ENCODE data around the gene CYB5R4.
"Not testable (repeated sequence)": the region's sequence is repeated elsewhere in the genome, so short reads cannot be mapped to it uniquely, and the experiment has no call there.

Gene CYB5R4

DNA sequence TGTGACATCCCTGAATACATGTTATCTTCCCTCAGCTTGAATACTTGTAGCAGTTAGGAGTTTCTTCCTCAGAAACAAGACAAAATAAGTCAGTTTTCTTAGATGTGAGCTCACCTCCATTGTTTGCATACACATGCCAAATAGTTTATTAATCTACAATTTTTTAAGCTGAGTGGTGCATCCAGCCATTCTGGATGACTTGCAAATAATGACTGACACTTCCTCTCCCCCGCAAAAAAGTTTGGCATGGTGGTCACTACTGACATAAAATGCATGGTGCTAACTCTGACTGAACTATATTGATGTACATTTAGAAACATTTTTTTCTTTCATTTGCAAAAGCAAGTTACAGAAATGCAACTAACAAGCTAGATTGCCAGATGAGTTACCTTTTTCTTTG is 55.5 kb downstream of the CYB5R4 start:
- DNase-seq, result no peak

- DNase-seq, result no peak
These were observed 57.5 kb downstream of the CYB5R4 start for GRCh38 chr6:83917001-83917400.

DNA sequence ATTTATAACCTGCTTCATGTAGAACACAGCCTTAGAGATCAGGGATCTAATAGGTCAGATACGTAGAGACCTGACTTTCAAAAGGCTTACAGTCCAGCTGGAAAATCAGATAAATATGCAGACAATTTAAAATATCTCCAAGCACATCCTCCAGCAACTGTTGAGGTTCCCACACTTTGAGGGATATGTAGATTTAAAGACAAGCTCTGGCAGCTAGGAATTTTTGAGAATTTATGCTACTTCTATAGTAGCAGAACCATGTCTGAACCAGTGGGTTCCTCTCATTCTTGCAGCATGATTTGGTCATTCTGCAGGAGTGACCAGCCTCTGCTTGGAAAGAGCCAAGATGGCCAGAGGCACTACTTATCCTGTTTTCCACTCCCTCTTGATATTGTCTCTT is 60.5 kb downstream of the CYB5R4 start:
- no peak for DNase-seq

- DNase-seq, result no peak
These were observed 61.8 kb downstream of the CYB5R4 start for GRCh38 chr6:83921315-83921714.

DNA sequence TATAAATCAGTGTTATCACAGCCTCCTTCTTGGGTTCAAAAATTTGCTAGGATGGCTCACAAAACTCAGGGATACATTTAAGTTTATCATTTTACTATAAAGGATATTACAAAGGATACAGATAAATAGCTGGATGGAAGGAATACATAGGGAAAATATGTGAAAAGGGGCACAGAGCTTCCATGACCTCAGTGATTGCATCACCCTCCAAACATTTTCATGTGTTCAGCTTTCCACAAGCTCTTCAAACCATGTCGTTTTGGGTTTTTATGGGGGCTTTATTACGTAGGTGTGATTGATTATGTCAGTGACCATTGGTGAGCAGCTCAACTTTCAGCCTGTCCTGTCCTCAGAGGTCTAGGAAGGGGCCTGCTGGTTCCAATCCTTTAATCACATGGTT is 68.0 kb downstream of the CYB5R4 start:
- no peak for DNase-seq

- no peak for DNase-seq
These were observed 68.8 kb downstream of the CYB5R4 start for GRCh38 chr6:83928286-83928685.

DNA sequence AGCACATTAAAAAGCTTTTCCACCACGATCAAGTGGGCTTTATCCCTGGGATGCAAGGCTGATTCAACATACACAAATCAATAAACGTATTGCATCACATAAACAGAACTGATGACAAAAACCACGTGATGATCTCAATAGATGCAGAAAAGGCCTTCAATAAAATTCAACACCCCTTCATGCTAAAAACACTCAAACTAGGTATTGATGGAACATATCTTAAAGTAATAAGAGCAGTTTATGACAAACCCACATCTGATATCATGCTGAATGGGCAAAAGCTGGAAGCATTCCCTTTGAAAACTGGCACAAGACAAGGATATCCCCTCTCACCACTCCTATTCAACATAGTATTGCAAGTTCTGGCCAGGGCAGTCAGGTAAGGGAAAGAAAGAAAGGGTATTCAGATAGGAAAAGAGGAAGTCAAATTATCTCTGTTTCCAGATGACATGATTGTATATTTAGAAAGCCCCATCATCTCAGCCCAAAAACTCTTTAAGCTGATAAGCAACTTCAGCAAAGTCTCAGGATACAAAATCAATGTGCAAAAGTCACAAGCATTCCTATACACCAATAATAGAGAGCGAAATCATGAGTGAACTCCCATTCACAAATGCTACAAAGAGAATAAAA is 86.8 kb downstream of the CYB5R4 start:
- not testable (repeated sequence) for DNase-seq

DNA sequence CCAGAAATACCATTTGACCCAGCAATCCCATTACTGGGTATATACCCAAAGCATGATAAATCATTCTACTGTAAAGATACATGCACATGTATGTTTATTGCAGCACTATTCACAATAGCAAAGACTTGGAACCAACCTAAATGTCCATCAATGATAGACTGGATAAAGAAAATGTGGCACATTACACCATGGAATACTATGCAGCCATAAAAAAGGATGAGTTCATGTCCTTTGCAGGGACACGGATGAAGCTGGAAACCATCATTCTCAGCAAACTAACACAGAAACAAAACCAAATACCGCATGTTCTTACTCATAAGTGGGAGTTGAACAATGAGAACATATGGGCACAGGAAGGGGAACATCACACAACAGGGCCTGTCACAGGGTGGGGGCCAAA is 88.5 kb downstream of the CYB5R4 start:
- DNase-seq, result not testable (repeated sequence)

- DNase-seq, result no peak
These were observed 89.4 kb downstream of the CYB5R4 start for GRCh38 chr6:83948851-83949250.

DNA sequence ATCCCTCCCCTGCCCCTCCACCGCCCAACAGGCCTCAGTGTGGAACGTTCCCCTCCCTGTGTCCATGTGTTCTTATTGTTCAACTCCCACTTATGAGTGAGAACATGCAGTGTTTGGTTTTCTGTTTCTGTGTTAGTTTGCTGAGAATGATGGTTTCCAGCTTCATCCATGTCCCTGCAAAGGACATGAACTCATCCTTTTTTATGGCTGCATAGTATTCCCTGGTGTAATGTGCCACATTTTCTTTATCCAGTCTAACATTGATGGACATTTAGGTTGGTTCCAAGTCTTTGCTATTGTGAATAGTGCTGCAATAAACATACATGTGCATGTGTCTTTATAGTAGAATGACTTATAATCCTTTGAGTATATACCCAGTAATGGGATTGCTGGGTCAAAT is 91.9 kb downstream of the CYB5R4 start:
- not testable (repeated sequence) for DNase-seq

DNA sequence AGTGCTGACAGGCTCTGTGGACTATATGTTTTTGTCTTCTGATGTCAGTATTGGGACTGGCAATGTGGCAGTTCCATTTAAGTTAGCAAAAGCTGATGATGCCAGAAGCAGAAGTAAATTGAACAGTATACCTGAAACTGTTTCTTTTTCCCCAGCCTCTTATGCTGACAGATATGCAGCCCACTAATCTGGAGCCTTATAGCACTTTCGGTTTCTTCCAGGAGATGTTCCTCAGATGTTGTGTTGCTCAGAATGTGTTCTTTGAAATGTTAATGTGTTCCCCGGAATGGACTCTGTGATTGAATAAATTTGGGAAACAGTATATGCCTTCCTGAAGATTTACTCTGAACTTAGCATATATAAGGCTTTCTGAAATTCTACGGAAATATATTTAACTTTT is 93.3 kb downstream of the CYB5R4 start:
- DNase-seq, result no peak

DNA sequence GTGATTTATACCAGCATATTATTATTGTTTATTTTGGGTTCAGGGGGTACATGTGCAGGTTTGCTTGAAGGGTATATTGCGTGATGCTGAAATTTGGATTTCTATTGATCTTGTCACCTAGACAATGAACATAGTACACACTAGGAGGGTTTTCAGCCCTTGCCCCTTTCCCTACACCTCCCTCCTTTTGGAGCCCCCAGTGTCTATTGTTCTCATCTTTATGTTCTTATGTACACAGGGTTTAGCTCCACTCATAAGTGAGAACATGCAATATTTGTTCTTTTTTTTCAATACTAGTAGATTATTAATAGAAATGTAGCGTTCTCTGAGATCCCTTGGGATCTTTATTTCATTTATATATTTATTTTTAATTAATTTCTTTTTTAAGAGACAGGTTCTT is 94.9 kb downstream of the CYB5R4 start:
- no peak for DNase-seq

DNA sequence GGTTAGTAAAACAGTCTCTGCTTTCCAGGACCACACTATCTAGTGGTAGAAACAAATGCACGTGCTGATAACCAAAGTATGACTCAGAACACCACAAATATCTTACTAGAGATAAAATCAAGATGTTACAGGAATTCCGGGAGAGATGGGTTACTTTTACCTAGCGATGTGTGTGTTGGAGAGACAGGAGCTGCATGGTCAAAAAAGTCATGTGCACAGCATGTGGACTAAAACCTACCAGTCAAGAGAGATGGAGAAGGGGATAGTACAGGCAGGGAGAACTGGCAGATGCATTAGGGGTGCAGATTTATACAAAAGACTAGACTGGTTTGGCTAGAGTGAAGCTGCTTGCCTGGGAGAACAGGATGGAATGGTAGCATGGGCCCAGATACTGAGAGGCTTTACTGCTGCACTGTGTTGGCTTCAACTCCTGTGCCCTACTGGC is 98.8 kb downstream of the CYB5R4 start:
- DNase-seq, result no peak

- no peak for DNase-seq
These were observed 101.2 kb downstream of the CYB5R4 start for GRCh38 chr6:83960664-83961063.

GRCh38 chr6:83962582-83962981 is 103.1 kb downstream of the CYB5R4 start:
- no peak for DNase-seq

GRCh38 chr6:83966539-83966938 is 107.0 kb downstream of the CYB5R4 start:
- no peak for DNase-seq

DNA sequence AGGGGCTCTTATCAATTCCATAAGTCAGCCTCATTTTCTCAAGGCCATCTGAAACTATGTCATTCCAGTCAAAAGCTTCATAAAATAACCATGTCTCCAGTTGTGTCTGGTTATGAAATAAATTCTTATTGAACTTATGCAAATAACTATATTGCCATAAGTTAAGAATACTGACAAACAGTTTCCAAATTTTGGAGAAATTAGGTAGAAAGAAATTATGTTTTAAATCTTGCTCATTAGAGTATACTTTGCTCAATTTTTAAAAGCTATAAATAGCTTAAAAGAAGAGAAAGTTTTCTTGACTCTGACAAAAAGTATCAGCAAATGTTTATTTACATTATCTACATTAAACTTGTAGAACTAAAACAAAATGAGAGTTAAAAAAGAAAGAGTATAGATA is 111.1 kb downstream of the CYB5R4 start:
- no peak for DNase-seq

DNA sequence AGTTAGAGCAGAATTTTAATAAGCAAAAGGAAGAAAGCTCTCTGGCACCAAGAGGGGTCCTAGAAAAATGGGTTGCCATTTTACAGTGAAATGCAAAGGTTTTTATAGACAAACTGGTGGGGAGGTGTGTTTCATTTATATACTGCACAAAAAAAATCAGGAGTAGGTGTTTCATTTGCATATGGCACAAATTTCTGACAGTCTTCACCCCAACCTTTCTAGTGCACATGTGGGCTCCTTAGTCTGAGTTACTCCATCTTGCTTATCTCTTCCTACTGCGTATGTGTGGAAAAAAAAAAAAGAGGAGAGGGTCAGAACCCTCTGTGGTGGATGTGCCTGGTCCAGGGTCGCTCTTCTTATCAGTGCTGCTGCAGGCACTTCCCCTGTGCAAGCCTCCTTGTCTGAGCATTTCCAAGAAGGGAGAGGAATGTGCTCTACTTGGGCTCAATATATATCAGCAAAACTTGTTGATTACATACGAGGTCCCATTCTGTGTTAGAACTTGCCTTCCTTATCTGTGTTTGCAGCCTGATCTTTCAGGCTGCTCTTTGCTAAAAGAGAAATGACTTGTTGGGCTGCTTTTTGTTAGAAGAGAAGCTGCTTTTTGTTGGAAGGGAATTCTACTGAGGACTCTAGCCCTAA is 115.0 kb downstream of the CYB5R4 start:
- peak in 1 of 2 donors; percentile 16 for DNase-seq

DNA sequence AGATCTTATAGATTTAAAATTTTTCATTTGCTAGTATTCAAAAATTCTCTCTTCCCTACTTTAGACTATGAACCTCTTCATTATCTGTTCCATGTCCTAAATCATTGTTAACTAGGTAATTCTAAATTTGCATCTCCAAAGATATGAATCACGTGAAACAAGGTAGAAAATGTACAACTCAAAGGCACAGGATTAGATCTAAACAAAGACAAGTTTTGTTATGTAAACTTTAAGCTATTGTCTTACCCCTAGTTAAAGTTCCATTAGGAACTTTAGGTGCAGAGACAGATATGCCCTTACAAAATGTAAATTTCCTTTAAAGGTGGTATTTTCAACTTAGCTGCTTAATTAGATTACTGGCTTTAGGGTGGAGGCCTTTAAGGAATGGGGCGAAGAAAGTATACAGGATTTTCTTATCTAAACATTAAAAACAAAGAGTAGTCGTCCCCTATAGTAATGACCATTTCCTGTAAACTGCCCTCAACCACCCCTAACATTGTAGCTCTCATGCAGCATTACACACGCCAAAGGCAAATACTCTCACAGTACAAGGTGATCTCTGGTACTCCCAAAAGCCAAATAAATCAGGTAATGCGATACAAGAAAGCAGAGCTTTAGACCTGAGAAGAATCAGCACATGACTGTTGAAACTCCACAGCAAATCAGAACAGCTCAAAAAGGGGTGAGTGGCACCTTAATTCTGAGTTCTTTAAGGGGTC is 116.7 kb downstream of the CYB5R4 start:
- DNase-seq, result no peak

- DNase-seq, result no peak
These were observed 117.4 kb downstream of the CYB5R4 start for GRCh38 chr6:83976871-83977270.

- no peak for DNase-seq
These were observed 118.8 kb downstream of the CYB5R4 start for GRCh38 chr6:83978324-83978734.

GRCh38 chr6:83978997-83979396 is 119.5 kb downstream of the CYB5R4 start:
- DNase-seq, result no peak

GRCh38 chr6:83984411-83984810 is 124.9 kb downstream of the CYB5R4 start:
- DNase-seq, result no peak

- no peak for DNase-seq
These were observed 125.8 kb downstream of the CYB5R4 start for GRCh38 chr6:83985308-83985713.

Data from bone marrow (tissue), 2 donors.